H1 (cell line): ENCODE results near the gene PRKN. TPM values are rescaled to one million over a fixed set of nuclear protein-coding genes. Genes with fewer than 3 reads are reported as not detected.

Experiments used
- BACH1 ChIP-seq: IDR thresholded peaks from 2 replicates; pipeline ENCODE4 v1.6.1; 2012; ENCODE audit warnings: low read length, improper control_type of control experiment
- POLR2AphosphoS5 ChIP-seq: IDR thresholded peaks from 2 replicates; pipeline ENCODE4 v1.6.1; 2011; ENCODE audit warnings: low read depth, low read length
- RBBP5 ChIP-seq: IDR thresholded peaks from 2 replicates; pipeline ENCODE4 v1.7.1; 2012; ENCODE audit warnings: low read depth, mild to moderate bottlenecking, inconsistent platforms, low read length, moderate library complexity, borderline replicate concordance
- TAF7 ChIP-seq: optimal IDR thresholded peaks from 2 replicates; pipeline ENCODE3; 2011; ENCODE audit warnings: low read depth, mild to moderate bottlenecking, inconsistent platforms, low read length, moderate library complexity, borderline replicate concordance
- ZNF274 ChIP-seq: IDR thresholded peaks from 2 replicates; pipeline ENCODE4 v1.7.0; 2012; ENCODE audit warnings: low read length, borderline replicate concordance; ENCODE audit errors: extremely low read depth
- polyA plus RNA-seq, 7 experiments: library from polyadenylated mRNA; depleted of rRNA in 3 of 7; stranded (reverse) in 5 of 7; unstranded in 2 of 7; fragments of >200 nt in 5 of 7; fragments of 200-250 nt in 2 of 7; gene quantifications; 1 replicate in 5 of 7; 2 replicates in 1 of 7; 4 replicates in 1 of 7; pipeline versions ENCODE4 v1.2.1 to v1.2.3, GENCODE V29; 2011 to 2013; ENCODE audit warnings: missing spikeins in 2 of 7, mixed read lengths in 2 of 7
- total RNA-seq: library from RNA; stranded (reverse); fragmentation: NEBNext Ultra II Directional; extraction: Animal tissue kit (Norgen Biotek cat#: 25700); gene quantifications from 2 replicates; pipeline ENCODE4 v1.2.1, GENCODE V29; 2021

PRKN gene
- total and polyA plus RNA-seq, 2 of the 8 experiments (the other 6 are each of a cell fraction or from before 2014, with no cell fraction given): 0.13 to 0.29 TPM

DNA sequence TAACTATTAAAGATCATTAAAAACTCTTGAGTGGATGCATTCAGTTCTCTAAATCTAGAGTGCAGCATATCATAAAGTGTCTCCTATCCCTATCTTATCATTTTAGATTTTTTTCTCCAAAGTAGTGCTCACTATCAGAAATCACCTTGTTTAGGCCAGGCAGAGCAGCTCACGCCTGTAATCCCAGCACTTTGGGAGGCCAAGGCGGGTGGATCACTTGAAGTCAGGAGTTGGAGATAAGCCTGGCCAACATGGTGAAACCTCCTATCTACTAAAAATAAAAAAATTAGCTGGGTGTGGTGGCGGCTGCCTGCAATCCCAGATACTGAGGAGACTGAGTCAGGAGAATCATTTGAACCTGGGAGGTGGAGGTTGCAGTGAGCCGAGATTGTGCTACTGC lies 368.9 kb downstream of the PRKN start (continued):
- TF ChIP-seq ZNF274 (no peak), RBBP5 (no peak), BACH1 (no peak), POLR2AphosphoS5 (no peak), TAF7 (no peak)
